ENCODE results near the gene SPARC.

Gene SPARC

DNA sequence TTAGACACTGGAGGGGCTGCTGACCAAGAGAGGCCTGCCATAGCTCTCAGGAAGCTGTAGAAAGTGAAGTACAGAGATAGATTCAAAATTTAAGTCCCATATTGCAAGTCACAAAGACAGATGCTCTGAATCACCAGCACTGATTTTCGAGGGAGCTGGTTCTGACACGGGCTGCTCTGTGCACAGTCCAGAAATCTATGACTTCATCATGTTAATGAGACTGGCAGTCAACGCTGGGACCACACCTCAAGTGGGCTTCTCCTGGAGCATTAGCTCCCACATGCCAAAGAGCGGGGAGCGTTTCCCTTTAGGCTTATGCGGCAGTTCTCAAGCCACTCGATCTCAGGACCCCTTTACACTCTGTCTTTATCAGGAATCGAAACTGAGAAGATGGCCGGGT is 61.4 kb downstream of the SPARC start:
- TF ChIP-seq, protein P1, sequence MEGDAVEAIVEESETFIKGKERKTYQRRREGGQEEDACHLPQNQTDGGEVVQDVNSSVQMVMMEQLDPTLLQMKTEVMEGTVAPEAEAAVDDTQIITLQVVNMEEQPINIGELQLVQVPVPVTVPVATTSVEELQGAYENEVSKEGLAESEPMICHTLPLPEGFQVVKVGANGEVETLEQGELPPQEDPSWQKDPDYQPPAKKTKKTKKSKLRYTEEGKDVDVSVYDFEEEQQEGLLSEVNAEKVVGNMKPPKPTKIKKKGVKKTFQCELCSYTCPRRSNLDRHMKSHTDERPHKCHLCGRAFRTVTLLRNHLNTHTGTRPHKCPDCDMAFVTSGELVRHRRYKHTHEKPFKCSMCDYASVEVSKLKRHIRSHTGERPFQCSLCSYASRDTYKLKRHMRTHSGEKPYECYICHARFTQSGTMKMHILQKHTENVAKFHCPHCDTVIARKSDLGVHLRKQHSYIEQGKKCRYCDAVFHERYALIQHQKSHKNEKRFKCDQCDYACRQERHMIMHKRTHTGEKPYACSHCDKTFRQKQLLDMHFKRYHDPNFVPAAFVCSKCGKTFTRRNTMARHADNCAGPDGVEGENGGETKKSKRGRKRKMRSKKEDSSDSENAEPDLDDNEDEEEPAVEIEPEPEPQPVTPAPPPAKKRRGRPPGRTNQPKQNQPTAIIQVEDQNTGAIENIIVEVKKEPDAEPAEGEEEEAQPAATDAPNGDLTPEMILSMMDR (IDR thresholded peaks at IDR 0.05; ENCODE audit: insufficient read depth, low read depth, low read length, missing control alignments) = no peak
- no peak overlapping the region for H3K4me3 ChIP-seq (ENCODE audit: low read length)
- DNase-seq (ENCODE audit: low read depth) = no peak

DNA sequence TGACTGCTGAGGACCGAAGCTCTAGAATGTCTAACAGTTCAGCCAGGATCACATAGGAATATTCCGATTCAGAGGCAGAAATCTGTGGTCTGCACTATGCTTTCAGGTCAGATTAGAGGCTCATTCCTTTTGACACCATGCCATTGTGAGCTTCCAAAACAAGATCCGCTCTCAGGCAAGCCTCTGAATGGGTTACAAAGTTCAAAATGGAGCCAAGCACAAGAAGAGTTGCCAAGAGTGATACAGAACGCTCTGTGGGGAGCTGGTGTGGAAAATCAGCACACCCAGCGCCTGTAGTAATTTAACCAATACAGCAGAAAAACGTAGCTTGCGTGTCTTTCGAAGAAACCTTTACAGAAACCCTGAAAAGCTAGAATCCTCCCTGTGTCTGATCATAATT is 62.2 kb downstream of the SPARC start:
- DNase-seq (ENCODE audit: low read depth) = no peak
- TF ChIP-seq, protein P1 (IDR thresholded peaks at IDR 0.05; ENCODE audit: insufficient read depth, low read depth, low read length, missing control alignments) = no peak
- no peak overlapping the region for H3K4me3 ChIP-seq (ENCODE audit: low read length)

DNA sequence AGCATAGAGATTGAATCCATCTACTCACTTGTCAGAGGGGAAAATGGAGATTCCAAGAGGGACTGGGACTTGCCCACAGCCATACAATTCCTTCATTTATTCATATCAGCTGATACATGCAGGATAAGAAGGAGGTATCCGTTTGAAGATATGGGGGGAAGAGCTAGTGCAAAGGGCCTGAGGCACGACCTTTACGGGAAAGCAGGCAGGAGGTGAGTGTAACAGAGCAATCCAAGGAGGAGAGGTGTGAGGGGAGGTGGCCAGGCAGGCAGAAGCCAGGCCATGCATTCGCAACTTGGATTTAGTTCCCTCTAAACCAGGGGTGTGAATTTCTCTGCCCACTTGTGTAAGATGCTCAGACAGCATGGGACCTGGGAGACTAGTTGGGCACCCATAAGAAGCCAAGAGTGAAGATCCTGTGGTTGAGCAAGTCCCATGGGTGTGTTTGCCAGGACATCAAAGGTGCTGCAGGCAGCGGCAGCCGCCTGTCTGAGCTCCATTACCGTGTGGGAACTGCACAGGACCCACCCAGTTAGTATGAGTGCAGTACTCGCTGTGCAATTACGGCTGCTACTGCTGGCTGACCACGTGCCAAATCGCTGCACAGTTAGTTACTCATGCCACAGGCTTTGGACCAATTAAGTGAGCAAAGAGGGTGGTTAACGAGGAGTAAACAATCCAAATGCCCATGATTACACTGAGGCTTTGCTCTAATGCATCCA is 64.2 kb downstream of the SPARC start:
- DNase-seq (ENCODE audit: low read depth) = peak; percentile 78

DNA sequence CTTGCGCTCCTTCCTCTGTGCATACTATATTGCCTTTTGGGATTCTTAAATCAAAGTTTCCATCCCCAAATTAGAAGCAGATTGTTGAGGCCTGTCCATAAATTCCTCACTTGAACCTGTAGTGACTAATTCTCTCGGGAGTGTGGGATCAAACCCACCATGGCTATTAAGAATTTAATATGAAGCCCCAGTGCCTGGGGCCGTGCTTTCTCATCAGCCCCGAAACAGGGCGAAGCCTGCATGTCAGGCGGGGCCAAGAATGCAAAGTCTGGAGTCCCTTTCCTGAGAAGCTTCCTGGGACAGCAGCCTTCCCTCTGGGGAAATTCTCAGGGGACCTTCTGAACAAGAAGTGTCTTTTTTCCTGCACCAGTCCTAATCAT is 66.3 kb downstream of the SPARC start:
- TF ChIP-seq, protein P1 (IDR thresholded peaks at IDR 0.05; ENCODE audit: insufficient read depth, low read depth, low read length, missing control alignments) = no peak
- DNase-seq (ENCODE audit: low read depth) = peak; percentile 72
- no peak overlapping the region for H3K4me3 ChIP-seq (ENCODE audit: low read length)

More for the DNA sequence above, 64.2 kb downstream of the SPARC start:
- H3K4me3 ChIP-seq (ENCODE audit: low read length) = no peak overlapping the region
- TF ChIP-seq, protein P1 (IDR thresholded peaks at IDR 0.05; ENCODE audit: insufficient read depth, low read depth, low read length, missing control alignments) = no peak

DNA sequence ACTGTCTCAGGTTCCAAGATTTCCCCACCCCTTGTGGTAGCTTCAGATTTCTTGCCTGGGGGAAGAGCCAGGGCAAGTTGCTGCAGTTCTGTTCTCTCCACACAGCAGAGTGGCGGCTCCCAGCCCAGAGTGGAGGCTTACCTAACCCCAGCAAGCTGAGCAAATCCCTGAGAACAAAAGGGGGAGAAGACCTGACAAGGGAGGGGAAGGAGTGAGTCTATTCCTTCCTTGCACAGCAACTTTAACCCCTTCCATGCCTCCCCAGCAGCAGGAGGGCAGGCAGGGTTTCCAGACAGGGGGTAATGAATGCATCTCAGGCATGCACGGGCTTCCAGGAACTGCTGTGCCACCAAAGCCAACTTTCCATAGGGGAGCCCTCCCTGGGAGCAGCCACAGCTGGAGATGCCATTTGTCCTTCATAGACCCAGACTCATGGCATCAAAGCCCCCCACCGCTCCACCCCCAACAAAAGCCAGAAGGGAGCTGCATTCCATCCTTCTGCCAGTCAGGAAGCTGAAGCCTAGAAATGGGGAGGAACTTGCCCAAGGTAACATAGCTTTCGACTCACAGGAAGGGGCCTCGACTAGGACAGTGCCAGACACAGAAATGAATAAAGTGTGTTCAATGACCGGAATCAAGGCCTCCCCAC is 66.8 kb downstream of the SPARC start:
- H3K4me3 ChIP-seq (ENCODE audit: low read length) = no peak overlapping the region
- peak; percentile 99 for DNase-seq (ENCODE audit: low read depth)
- TF ChIP-seq, protein P1 (IDR thresholded peaks at IDR 0.05; ENCODE audit: insufficient read depth, low read depth, low read length, missing control alignments) = no peak

DNA sequence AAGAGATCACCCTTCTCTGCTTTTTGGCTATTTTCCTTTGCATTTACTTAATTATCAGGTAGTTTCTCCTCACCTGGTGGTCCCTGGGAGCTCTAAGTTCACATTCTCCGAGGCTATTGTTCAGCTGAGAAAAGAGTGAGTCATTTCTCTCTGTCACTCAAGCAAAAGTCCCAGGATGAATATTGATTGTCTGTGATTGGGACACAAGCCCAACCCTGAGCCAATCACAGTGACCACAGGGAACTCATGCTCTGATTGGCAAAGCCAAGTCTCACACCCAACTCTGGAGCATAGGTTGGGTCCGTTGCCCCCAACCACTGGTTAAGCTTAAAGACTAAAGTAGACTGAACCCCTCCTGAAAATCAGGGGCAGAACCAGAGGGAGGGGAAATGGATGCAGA is 67.8 kb downstream of the SPARC start:
- DNase-seq (ENCODE audit: low read depth) = peak; percentile 69
- H3K4me3 ChIP-seq (ENCODE audit: low read length) = no peak overlapping the region
- TF ChIP-seq, protein P1 (IDR thresholded peaks at IDR 0.05; ENCODE audit: insufficient read depth, low read depth, low read length, missing control alignments) = no peak
